ENCODE results near the gene BAK1. TPM values are rescaled to one million over a fixed set of nuclear protein-coding genes. Genes with fewer than 3 reads are reported as not detected.
A peak's percentile ranks its signal among the peaks of the same experiment; 100 is the strongest.

BAK1 gene
- total and polyA plus RNA-seq, 2 of the 13 experiments (the other 11 are each of a cell fraction or from before 2014, with no cell fraction given): 15.0 to 23.8 TPM

GRCh38 chr6:33585403-33586107 is 5.5 kb upstream of the BAK1 start (continued):
- no peak for TF ChIP-seq LRRFIP1 (CRISPR knock-in tag; conservative IDR thresholded peaks at IDR 0.05)
- no peak for TF ChIP-seq NFRKB (IDR thresholded peaks at IDR 0.05)
- no peak for TF ChIP-seq ZSCAN5A (CRISPR knock-in tag; IDR thresholded peaks at IDR 0.05; ENCODE audit: borderline replicate concordance)
- TF ChIP-seq ZNF275 (CRISPR knock-in tag; IDR thresholded peaks at IDR 0.05; ENCODE audit: borderline replicate concordance): no peak
- 0 out of 2 replicates have a peak, but pooled peaks have one; percentile 37 for TF ChIP-seq UBTF (CRISPR knock-in tag; IDR thresholded peaks at IDR 0.05)
- TF ChIP-seq HOMEZ (CRISPR knock-in tag; IDR thresholded peaks at IDR 0.05; ENCODE audit: low read depth): no peak
- no peak for TF ChIP-seq KLF11 (CRISPR knock-in tag; IDR thresholded peaks at IDR 0.05)
- no peak for TF ChIP-seq HMGA1 (CRISPR knock-in tag; conservative IDR thresholded peaks at IDR 0.05)
- no peak for TF ChIP-seq ZNF180 (CRISPR knock-in tag; IDR thresholded peaks at IDR 0.05; ENCODE audit: borderline replicate concordance, low read depth)
- no peak for TF ChIP-seq ZFP36 (IDR thresholded peaks at IDR 0.05; ENCODE audit: borderline replicate concordance, low read depth, low read length, partially characterized antibody)
- TF ChIP-seq DR1 (CRISPR knock-in tag; IDR thresholded peaks at IDR 0.05): no peak
- TF ChIP-seq NR1H2 (CRISPR knock-in tag; IDR thresholded peaks at IDR 0.05; ENCODE audit: borderline replicate concordance, low read depth): 0 out of 2 replicates have a peak, but pooled peaks have one; percentile 80
- no peak for TF ChIP-seq STAT6 (CRISPR knock-in tag; IDR thresholded peaks at IDR 0.05; ENCODE audit: borderline replicate concordance)
- no peak for TF ChIP-seq DRAP1 (CRISPR knock-in tag; IDR thresholded peaks at IDR 0.05)

All from HepG2 (cell line).